Neutrophil (primary cell): ENCODE data around the gene RHBDL1.

ENCODE experiments used
- H3K27ac ChIP-seq: fragments of 200-600 bp; sonication (generic); 2 replicates; pipeline ENCODE4 v1.5.1; 2016; ENCODE audit warnings: mild to moderate bottlenecking, moderate library complexity
- H3K27me3 ChIP-seq: fragments of 200-600 bp; sonication (generic); 2 replicates; pipeline ENCODE4 v1.6.0; 2016; ENCODE audit warnings: mild to moderate bottlenecking
- H3K36me3 ChIP-seq: fragments of 200-600 bp; sonication (generic); 2 replicates; pipeline ENCODE4 v1.5.1; 2017
- H3K4me1 ChIP-seq, 2 experiments: fragments of 200-600 bp in 1 of 2; sonication (generic) in 1 of 2; 1 replicate in 1 of 2; 2 replicates in 1 of 2; pipeline versions ENCODE4 v1.5.1 to v1.6.1; 2013 to 2016; ENCODE audit warnings: low read depth in 1 of 2, low read length in 1 of 2, mild to moderate bottlenecking in 1 of 2, moderate library complexity in 1 of 2; ENCODE audit not compliant: control insufficient read depth in 1 of 2, insufficient read depth in 1 of 2
- H3K4me3 ChIP-seq, 2 experiments: fragments of 200-600 bp in 1 of 2; sonication (generic) in 1 of 2; 1 replicate in 1 of 2; 2 replicates in 1 of 2; pipeline ENCODE4 v1.5.1; 2013 to 2016; ENCODE audit warnings: low read depth in 1 of 2, low read length in 1 of 2, mild to moderate bottlenecking in 1 of 2, moderate library complexity in 1 of 2
- H3K9me3 ChIP-seq: fragments of 200-600 bp; sonication (generic); 2 replicates; pipeline ENCODE4 v1.5.1; 2016
- TF ChIP-seq, protein P1 (sequence below): fragments of 200-600 bp; sonication (generic); IDR thresholded peaks from 2 replicates; pipeline ENCODE4 v1.5.1; 2016; ENCODE audit warnings: antibody characterized with exemption

Gene RHBDL1

DNA sequence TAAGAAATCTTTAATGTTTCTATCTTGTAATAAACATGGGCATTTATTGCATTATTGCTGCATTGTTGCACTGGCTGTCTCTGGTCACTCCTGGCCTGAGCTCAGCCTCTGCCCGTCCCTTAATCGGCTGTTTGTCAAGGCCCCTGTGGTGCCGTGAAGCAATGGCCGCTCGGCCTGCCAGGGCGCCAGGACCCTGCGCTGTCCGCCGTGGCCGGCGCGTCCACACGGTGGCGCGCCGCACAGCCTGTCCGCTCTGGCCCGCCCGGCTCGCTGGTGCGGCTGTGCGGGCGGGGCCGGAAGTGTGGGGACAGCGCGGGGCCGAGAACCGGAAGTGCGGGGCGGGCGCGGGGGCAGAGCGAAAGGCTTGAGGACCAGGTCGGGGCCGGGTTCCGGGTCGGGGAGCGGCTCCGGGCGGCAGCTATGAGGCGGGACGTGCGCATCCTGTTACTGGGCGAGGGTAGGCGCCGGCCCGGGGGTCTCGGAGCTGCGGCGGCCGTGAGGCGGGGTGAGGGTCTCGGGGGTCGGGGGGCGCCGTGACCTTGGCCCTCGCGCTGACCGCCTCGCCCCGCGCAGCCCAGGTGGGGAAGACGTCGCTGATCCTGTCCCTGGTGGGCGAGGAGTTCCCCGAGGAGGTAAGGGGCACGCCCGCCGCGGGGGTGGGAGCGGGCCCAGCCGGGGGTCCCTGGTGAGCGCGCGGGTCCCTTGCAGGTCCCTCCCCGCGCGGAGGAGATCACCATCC, 7.5 kb upstream of the RHBDL1 start, which contains the start of gene RHOT2:
Gene RHOT2 (plus strand): TSS at position 353 of the 739 bp plus-strand sequence. CDS start 68 bp downstream, at position 421.
- peaks cover 39% of the 10 kb centered on the region for H3K36me3 ChIP-seq
- peak within 1 kb of the TSS; percentile 68 to 98 for H3K4me3 ChIP-seq
- TF ChIP-seq, protein P1, sequence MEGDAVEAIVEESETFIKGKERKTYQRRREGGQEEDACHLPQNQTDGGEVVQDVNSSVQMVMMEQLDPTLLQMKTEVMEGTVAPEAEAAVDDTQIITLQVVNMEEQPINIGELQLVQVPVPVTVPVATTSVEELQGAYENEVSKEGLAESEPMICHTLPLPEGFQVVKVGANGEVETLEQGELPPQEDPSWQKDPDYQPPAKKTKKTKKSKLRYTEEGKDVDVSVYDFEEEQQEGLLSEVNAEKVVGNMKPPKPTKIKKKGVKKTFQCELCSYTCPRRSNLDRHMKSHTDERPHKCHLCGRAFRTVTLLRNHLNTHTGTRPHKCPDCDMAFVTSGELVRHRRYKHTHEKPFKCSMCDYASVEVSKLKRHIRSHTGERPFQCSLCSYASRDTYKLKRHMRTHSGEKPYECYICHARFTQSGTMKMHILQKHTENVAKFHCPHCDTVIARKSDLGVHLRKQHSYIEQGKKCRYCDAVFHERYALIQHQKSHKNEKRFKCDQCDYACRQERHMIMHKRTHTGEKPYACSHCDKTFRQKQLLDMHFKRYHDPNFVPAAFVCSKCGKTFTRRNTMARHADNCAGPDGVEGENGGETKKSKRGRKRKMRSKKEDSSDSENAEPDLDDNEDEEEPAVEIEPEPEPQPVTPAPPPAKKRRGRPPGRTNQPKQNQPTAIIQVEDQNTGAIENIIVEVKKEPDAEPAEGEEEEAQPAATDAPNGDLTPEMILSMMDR = peak; percentile 99
- no peaks in the 10 kb centered on the region for H3K9me3 ChIP-seq
- H3K4me1 ChIP-seq = peaks cover 17 to 22% of the 10 kb centered on the region in 2 experiments
- no peaks in the 10 kb centered on the region for H3K27me3 ChIP-seq
- H3K27ac ChIP-seq = peak within 1 kb of the TSS; percentile 83

DNA sequence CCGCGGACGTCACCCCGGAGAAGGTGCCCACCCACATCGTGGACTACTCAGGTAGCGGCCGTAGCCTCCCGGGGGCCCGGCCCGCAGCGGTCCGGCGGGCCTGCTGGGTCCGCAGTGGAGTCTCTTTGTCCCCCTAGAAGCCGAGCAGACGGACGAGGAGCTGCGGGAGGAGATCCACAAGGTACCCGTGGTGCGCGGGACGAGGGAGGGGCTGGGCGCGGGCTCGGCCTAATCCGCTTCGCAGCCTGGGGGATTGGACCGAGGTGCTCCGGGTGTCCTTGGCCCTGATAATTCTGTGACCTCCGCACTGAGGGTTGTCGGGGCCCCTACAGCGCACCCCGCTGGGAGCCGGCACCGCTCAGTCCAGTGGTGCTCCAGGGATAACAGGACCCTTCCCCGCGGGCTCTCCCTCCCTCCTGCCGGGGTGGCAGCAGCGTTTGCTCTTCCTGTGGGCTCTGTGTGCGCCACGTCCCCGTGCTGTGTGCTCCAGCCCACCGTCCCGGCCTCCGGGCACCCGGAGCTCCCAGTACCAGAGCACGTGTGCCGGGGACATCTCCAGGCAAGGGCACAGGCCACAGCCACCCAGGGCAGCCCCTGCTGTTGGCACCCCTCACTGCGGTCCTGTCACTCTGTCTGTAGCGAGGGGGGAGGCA, 6.8 kb upstream of the RHBDL1 start:
- Histone ChIP-seq H3K4me1 (peaks cover 17 to 22% of the 10 kb centered on the region in 2 experiments), H3K36me3 (peaks cover 46% of the 10 kb centered on the region)

DNA sequence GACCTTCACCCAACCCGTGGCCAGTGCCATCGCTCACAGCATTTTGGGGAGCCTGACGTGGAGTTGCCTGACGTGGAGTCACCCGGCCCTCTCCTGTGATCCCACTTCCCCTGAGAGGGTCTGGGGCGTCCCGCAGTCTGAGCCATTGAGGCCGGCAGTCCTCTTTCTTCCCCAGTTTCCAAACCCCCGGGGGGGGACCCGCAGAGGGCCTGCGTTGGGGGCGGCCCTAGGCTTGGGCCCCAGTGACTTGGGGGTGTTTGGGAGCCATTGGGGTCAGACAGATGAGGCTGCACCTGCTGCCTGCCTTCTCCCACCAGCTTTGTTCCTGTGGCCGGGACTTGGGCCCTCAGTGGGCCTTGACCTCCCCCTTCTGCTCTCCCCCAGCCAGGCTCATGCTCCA, 5.8 kb upstream of the RHBDL1 start:
- no peak overlapping the region for H3K27ac ChIP-seq
- peaks cover 7% of the 10 kb centered on the region for H3K27me3 ChIP-seq
- peaks cover 17 to 22% of the 10 kb centered on the region in 2 experiments for H3K4me1 ChIP-seq
- H3K4me3 ChIP-seq = no peak overlapping the region
- TF ChIP-seq, protein P1 = no peak
- H3K9me3 ChIP-seq = no peaks in the 10 kb centered on the region
- peaks cover 56% of the 10 kb centered on the region for H3K36me3 ChIP-seq

More for the DNA sequence above, 6.8 kb upstream of the RHBDL1 start:
- peak overlapping the region; percentile 68 to 98 for H3K4me3 ChIP-seq
- no peaks in the 10 kb centered on the region for H3K9me3 ChIP-seq
- H3K27ac ChIP-seq = peak overlapping the region; percentile 83
- TF ChIP-seq, protein P1 = no peak
- H3K27me3 ChIP-seq = no peaks in the 10 kb centered on the region

DNA sequence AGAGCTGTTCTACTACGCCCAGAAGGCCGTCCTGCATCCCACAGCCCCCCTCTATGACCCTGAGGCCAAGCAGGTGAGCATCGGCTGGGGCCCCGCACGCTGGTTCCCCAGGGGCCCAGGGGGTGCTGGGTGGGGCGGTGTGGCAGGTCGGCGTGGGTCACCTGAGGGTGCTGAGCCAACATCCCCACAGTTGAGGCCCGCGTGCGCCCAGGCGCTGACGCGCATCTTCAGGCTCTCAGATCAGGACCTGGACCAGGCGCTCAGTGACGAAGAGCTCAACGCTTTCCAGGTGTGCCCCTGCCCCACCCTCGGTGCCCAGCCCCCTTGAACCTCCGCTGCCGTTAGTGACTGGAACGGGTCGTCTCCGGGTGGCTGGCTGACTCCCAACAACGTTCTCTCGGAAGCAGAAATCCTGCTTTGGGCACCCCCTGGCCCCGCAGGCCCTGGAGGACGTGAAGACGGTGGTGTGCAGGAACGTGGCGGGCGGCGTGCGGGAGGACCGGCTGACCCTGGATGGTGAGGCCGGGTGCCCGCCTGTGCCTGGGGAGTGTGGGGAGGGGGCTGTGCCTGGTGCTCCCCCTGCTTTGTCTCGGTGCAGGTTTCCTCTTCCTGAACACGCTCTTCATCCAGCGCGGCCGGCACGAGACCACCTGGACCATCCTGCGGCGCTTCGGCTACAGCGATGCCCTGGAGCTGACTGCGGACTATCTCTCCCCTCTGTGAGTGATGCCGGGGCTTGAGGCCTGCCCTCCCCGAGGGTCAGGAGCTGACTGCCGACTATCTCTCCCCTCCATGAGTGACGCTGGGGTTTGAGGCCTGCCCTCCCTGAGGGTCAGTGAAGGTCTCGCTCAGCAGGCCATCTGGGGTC, 4.8 kb upstream of the RHBDL1 start:
- no peak overlapping the region for H3K4me3 ChIP-seq
- peaks cover 56% of the 10 kb centered on the region for H3K36me3 ChIP-seq
- no peaks in the 10 kb centered on the region for H3K9me3 ChIP-seq
- H3K27me3 ChIP-seq = peaks cover 18% of the 10 kb centered on the region
- no peak overlapping the region for H3K27ac ChIP-seq
- TF ChIP-seq, protein P1 = no peak
- H3K4me1 ChIP-seq = peaks cover 17 to 31% of the 10 kb centered on the region in 2 experiments

DNA sequence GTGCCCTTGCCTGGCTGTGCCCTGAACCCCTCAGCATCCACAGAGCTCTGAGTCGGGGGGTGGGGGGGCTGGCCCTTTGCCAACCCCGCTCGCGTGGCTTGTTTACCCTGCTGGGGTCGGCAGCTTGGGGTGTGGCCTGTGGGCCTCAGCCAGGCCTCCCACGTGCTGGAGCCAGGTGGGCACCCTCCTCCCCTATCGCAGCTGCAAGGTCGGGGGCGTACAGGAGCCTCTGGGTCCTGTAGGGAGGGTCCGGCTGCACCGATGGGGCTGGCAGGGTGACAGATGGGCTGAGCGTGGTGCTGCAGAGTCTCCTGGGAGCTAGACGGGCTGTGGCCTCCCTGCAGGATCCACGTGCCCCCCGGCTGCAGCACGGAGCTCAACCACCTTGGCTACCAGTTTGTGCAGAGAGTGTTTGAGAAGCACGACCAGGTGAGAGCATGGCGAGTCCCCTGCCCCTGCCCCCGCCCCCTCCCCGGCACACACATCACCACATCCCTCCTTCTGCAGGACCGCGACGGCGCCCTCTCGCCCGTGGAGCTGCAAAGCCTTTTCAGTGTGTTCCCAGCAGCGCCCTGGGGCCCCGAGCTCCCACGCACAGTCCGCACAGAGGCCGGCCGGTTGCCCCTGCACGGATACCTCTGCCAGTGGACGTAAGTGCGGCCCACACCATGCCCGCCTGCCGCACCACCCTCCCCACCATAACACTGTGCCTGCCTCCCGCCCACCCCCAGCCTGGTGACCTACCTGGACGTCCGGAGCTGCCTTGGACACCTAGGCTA, 3.9 kb upstream of the RHBDL1 start:
- Histone ChIP-seq H3K36me3 (peaks cover 56% of the 10 kb centered on the region), H3K4me1 (peaks cover 18 to 38% of the 10 kb centered on the region in 2 experiments), H3K27ac (no peak overlapping the region), H3K4me3 (no peak overlapping the region), H3K9me3 (no peaks in the 10 kb centered on the region), H3K27me3 (peaks cover 26% of the 10 kb centered on the region)
- TF ChIP-seq, protein P1 = no peak
